ENCODE results near the gene SDHAF4.

DNA sequence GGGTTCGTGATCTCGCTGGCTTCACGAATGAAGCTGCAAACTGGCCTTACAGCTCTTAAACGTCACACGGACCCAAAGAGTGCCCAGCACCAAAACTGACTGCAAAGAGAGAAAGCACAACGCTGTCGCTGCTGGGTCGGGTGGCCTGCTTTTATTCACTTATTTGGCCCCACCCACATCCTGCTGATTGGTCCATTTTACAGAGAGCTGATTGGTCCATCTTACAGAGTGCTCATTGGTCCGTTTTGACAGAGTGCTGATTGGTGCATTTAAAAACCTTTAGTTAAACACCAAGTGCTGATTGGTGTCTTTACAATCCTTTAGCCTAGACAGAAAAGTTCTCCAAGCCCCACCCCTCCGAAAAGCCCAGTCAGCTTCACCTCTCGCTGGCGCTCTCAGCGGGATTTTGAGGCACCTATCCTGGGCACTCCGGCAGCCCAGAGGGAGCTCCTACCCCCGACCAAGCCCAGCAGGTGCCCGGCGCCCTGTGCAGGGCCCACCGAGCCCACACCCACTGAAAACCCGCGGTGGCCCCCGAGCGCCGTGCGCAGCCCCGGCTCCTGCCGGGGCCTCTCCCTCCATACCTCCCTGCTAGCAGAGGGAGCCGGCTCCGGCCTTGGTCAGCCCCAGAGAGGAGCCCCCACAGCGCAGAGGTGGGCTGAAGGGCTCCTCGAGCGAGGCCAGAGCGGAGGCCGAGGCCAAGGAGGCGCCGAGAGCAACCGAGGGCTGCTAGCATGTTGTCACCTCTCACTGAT, 60.9 kb downstream of the SDHAF4 start:
- TF ChIP-seq, protein P1, sequence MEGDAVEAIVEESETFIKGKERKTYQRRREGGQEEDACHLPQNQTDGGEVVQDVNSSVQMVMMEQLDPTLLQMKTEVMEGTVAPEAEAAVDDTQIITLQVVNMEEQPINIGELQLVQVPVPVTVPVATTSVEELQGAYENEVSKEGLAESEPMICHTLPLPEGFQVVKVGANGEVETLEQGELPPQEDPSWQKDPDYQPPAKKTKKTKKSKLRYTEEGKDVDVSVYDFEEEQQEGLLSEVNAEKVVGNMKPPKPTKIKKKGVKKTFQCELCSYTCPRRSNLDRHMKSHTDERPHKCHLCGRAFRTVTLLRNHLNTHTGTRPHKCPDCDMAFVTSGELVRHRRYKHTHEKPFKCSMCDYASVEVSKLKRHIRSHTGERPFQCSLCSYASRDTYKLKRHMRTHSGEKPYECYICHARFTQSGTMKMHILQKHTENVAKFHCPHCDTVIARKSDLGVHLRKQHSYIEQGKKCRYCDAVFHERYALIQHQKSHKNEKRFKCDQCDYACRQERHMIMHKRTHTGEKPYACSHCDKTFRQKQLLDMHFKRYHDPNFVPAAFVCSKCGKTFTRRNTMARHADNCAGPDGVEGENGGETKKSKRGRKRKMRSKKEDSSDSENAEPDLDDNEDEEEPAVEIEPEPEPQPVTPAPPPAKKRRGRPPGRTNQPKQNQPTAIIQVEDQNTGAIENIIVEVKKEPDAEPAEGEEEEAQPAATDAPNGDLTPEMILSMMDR (IDR thresholded peaks at IDR 0.05 in 4 of 5, conservative IDR thresholded peaks at IDR 0.05 in 1 of 5) = no peak
- no peak for TF ChIP-seq POLR2A (IDR thresholded peaks at IDR 0.05)
